Lower leg skin (tissue), 3 donors: Measurements from ENCODE around the gene XYLT1.

Experiments
- CTCF ChIP-seq, 3 donors: fragments of 450-650 bp; IDR thresholded peaks; one replicate each; pipeline ENCODE4 v1.5.1; 2016; ENCODE audit warnings: antibody characterized with exemption in 3 of 3, mild to moderate bottlenecking in 3 of 3, moderate library complexity in 2 of 3
- POLR2A ChIP-seq, 2 donors: fragments of 450-650 bp; IDR thresholded peaks; one replicate each; pipeline ENCODE4 v1.6.1; 2016 to 2017; ENCODE audit warnings: antibody characterized with exemption in 2 of 2, mild to moderate bottlenecking in 1 of 2, moderate library complexity in 1 of 2

- no peak for TF ChIP-seq POLR2A (IDR thresholded peaks at IDR 0.05)
- TF ChIP-seq CTCF (IDR thresholded peaks at IDR 0.05): no peak
Observed at GRCh38 chr16:17419266-17419665, 51.5 kb downstream of the XYLT1 start.
